Lower lobe of right lung (tissue), 2 donors: ENCODE data around the gene ATAT1. TPM values are rescaled to one million over a fixed set of nuclear protein-coding genes. Genes with fewer than 3 reads are reported as not detected.

ENCODE experiments used
- ATAC-seq, 2 donors: fragments of 200-7000 bp; cut with Tn5 transposase; one replicate each; pipeline ENCODE4 v1.9.1; 2020 to 2022; ENCODE audit warnings: mild to moderate bottlenecking in 2 of 2, moderate library complexity in 2 of 2
- DNase-seq: peaks from one replicate; pipeline ENCODE4 v3.0.0-alpha.2; 2020
- H3K27ac ChIP-seq: fragments of 200-600 bp; one replicate; pipeline ENCODE4 v1.8.0; 2022
- H3K27me3 ChIP-seq: fragments of 200-600 bp; one replicate; pipeline ENCODE4 v1.8.0; 2022; ENCODE audit warnings: low read depth
- H3K36me3 ChIP-seq: fragments of 200-600 bp; one replicate; pipeline ENCODE4 v1.8.0; 2022; ENCODE audit warnings: mild to moderate bottlenecking
- H3K4me1 ChIP-seq: fragments of 200-600 bp; one replicate; pipeline ENCODE4 v1.8.0; 2022
- H3K4me3 ChIP-seq: fragments of 200-600 bp; one replicate; pipeline ENCODE4 v1.8.0; 2022; ENCODE audit warnings: mild to moderate bottlenecking
- H3K9me3 ChIP-seq: fragments of 200-600 bp; one replicate; pipeline ENCODE4 v1.8.0; 2022
- CTCF ChIP-seq: fragments of 200-600 bp; IDR thresholded peaks from one replicate; pipeline ENCODE4 v1.8.0; 2022; ENCODE audit warnings: antibody characterized with exemption, mild to moderate bottlenecking
- intact Hi-C: fragments of 100-400 bp; cut with DNase I; formaldehyde crosslinking; loops from one replicate; pipeline ENCODE4 v1.11.0; 2022
- total RNA-seq: library from RNA; stranded (reverse); fragmentation: NEBNext Ultra II Directional; extraction: Animal tissue kit (Norgen Biotek cat#: 25700); gene quantifications from one replicate; pipeline ENCODE4 v1.2.1, GENCODE V29; 2021
- donor health status: DM: no; HTN: yes; CAD: no; lungs with severe emphysema.

Gene ATAT1
- total RNA-seq, 1 donor from 2014 or later, result 8.9 TPM

GRCh38 chr6:30614044-30614842 lies 12.4 kb upstream of the ATAT1 start:
- intact Hi-C loops, result no loop called here
- Histone ChIP-seq H3K9me3 (no peaks in the 10 kb centered on the region), H3K36me3 (peaks cover 19% of the 10 kb centered on the region), H3K27ac (peak overlapping the region; percentile 94), H3K4me3 (peak overlapping the region; percentile 83), H3K4me1 (peaks cover 65% of the 10 kb centered on the region), H3K27me3 (no peaks in the 10 kb centered on the region)
- no peak for TF ChIP-seq CTCF
- DNase-seq (no peak), ATAC-seq (no peak)

- DNase-seq (peak; percentile 80), ATAC-seq (peak; percentile 77 to 80)
- Histone ChIP-seq H3K4me1 (peaks cover 59% of the 10 kb centered on the region), H3K36me3 (peaks cover 19% of the 10 kb centered on the region), H3K27me3 (no peaks in the 10 kb centered on the region), H3K4me3 (peak overlapping the region; percentile 83), H3K27ac (peak overlapping the region; percentile 94), H3K9me3 (no peaks in the 10 kb centered on the region)
- TF ChIP-seq CTCF, result no peak
- intact Hi-C loops, result no loop called here
These were observed 11.8 kb upstream of the ATAT1 start for GRCh38 chr6:30614843-30615218.

- Histone ChIP-seq H3K27ac (peak overlapping the region; percentile 94), H3K4me1 (peaks cover 53% of the 10 kb centered on the region), H3K27me3 (no peaks in the 10 kb centered on the region), H3K4me3 (peak overlapping the region; percentile 83), H3K9me3 (no peaks in the 10 kb centered on the region), H3K36me3 (peaks cover 24% of the 10 kb centered on the region)
- ATAC-seq, result no peak
- TF ChIP-seq CTCF, result no peak
- intact Hi-C loops, result no loop called here
- no peak for DNase-seq
These were observed 11.3 kb upstream of the ATAT1 start for GRCh38 chr6:30615219-30615957.

GRCh38 chr6:30615958-30616810 lies 10.5 kb upstream of the ATAT1 start:
- ATAC-seq (no peak), DNase-seq (no peak)
- Histone ChIP-seq H3K27ac (peak overlapping the region; percentile 94), H3K27me3 (no peaks in the 10 kb centered on the region), H3K36me3 (peaks cover 32% of the 10 kb centered on the region), H3K4me3 (peak overlapping the region; percentile 83), H3K4me1 (peaks cover 45% of the 10 kb centered on the region), H3K9me3 (no peaks in the 10 kb centered on the region)
- TF ChIP-seq CTCF, result no peak
- intact Hi-C loops, result no loop called here
